ENCODE data around the gene BCAS3.

BCAS3 gene

GRCh38 chr17:60840456-60840855 is 162.8 kb downstream of the BCAS3 start (continued):
- no peak for TF ChIP-seq CREB5 (CRISPR knock-in tag; IDR thresholded peaks at IDR 0.05; ENCODE audit: low read depth)
- TF ChIP-seq OSR1 (CRISPR knock-in tag; IDR thresholded peaks at IDR 0.05), result no peak
- TF ChIP-seq CSDC2 (CRISPR knock-in tag; IDR thresholded peaks at IDR 0.05), result no peak

GRCh38 chr17:60845012-60845411 is 167.4 kb downstream of the BCAS3 start:
- no peak for ATAC-seq
- TF ChIP-seq ISL1 (CRISPR knock-in tag; IDR thresholded peaks at IDR 0.05), result no peak
- no peak for TF ChIP-seq BACH2 (CRISPR knock-in tag; IDR thresholded peaks at IDR 0.05; ENCODE audit: borderline replicate concordance)
- TF ChIP-seq ARNTL (CRISPR knock-in tag; IDR thresholded peaks at IDR 0.05; ENCODE audit: borderline replicate concordance, low read depth), result no peak
- no peak for TF ChIP-seq ZFP3 (CRISPR knock-in tag; IDR thresholded peaks at IDR 0.05)
- TF ChIP-seq RARB (CRISPR knock-in tag; IDR thresholded peaks at IDR 0.05), result no peak
- TF ChIP-seq POU6F1 (CRISPR knock-in tag; IDR thresholded peaks at IDR 0.05; ENCODE audit: borderline replicate concordance, low read depth), result no peak
- TF ChIP-seq CREB5 (CRISPR knock-in tag; IDR thresholded peaks at IDR 0.05; ENCODE audit: low read depth), result no peak
- no peak for TF ChIP-seq CSDC2 (CRISPR knock-in tag; IDR thresholded peaks at IDR 0.05)
- TF ChIP-seq TOX (CRISPR knock-in tag; IDR thresholded peaks at IDR 0.05; ENCODE audit: borderline replicate concordance), result no peak
- TF ChIP-seq OSR1 (CRISPR knock-in tag; IDR thresholded peaks at IDR 0.05), result no peak
- no peak for TF ChIP-seq PATZ1 (CRISPR knock-in tag; IDR thresholded peaks at IDR 0.05; ENCODE audit: borderline replicate concordance)
- TF ChIP-seq TCF4 (CRISPR knock-in tag; IDR thresholded peaks at IDR 0.05; ENCODE audit: borderline replicate concordance), result no peak
- no peak for TF ChIP-seq TSHZ2 (CRISPR knock-in tag; IDR thresholded peaks at IDR 0.05)
- TF ChIP-seq ZFP30 (CRISPR knock-in tag; IDR thresholded peaks at IDR 0.05), result no peak
- no peak for TF ChIP-seq GLIS3 (CRISPR knock-in tag; IDR thresholded peaks at IDR 0.05)
- TF ChIP-seq ZNF70 (CRISPR knock-in tag; IDR thresholded peaks at IDR 0.05), result no peak
- no peak for TF ChIP-seq SNAI2 (CRISPR knock-in tag; IDR thresholded peaks at IDR 0.05)

GRCh38 chr17:60846175-60846574 is 168.5 kb downstream of the BCAS3 start:
- ATAC-seq, result no peak

More at GRCh38 chr17:60846175-60846574, 168.5 kb downstream of the BCAS3 start:
- TF ChIP-seq ZNF565 (CRISPR knock-in tag; conservative IDR thresholded peaks at IDR 0.05; ENCODE audit: low read depth) (no peak), ZNF8 (CRISPR knock-in tag; IDR thresholded peaks at IDR 0.05) (no peak), ZFP30 (CRISPR knock-in tag; IDR thresholded peaks at IDR 0.05) (no peak), CREB5 (CRISPR knock-in tag; IDR thresholded peaks at IDR 0.05; ENCODE audit: low read depth) (no peak), POU6F1 (CRISPR knock-in tag; IDR thresholded peaks at IDR 0.05; ENCODE audit: borderline replicate concordance, low read depth) (no peak), ARNTL (CRISPR knock-in tag; IDR thresholded peaks at IDR 0.05; ENCODE audit: borderline replicate concordance, low read depth) (no peak)
